Neuronal stem cell (in vitro differentiated cells): ENCODE measurements around the gene MISP.

Experiments
- DNase-seq: peaks from one replicate; pipeline ENCODE4 v3.0.0-alpha.2; 2013; ENCODE audit warnings: low spot score
- H2AFZ ChIP-seq: one replicate; pipeline ENCODE4 v1.6.1; 2013; ENCODE audit warnings: mild to moderate bottlenecking, low read length, inconsistent platforms
- H2AK5ac ChIP-seq: 2 replicates; pipeline ENCODE4 v1.6.1; 2013; ENCODE audit warnings: low read depth, mild to moderate bottlenecking, inconsistent platforms, low read length, moderate library complexity, mixed read lengths
- H2BK120ac ChIP-seq: 2 replicates; pipeline ENCODE4 v1.6.1; 2013; ENCODE audit warnings: low read depth, mild to moderate bottlenecking, inconsistent platforms, low read length, moderate library complexity, mixed read lengths
- H2BK12ac ChIP-seq: one replicate; pipeline ENCODE4 v1.6.1; 2013; ENCODE audit warnings: low read length, inconsistent platforms
- H2BK15ac ChIP-seq: 2 replicates; pipeline ENCODE4 v1.6.1; 2013; ENCODE audit warnings: mild to moderate bottlenecking, low read length, inconsistent platforms, mixed read lengths
- H2BK5ac ChIP-seq: one replicate; pipeline ENCODE4 v1.6.1; 2013; ENCODE audit warnings: inconsistent platforms, mild to moderate bottlenecking, low read length, moderate library complexity
- H3K14ac ChIP-seq: one replicate; pipeline ENCODE4 v1.6.1; 2013; ENCODE audit warnings: low read length, inconsistent platforms
- H3K18ac ChIP-seq: 2 replicates; pipeline ENCODE4 v1.6.1; 2013; ENCODE audit warnings: low read length, inconsistent platforms
- H3K23ac ChIP-seq: 2 replicates; pipeline ENCODE4 v1.6.1; 2013; ENCODE audit warnings: low read depth, mild to moderate bottlenecking, mixed read lengths, low read length, inconsistent platforms; ENCODE audit not compliant: poor library complexity
- H3K27ac ChIP-seq: replicated peaks from 3 replicates; pipeline ENCODE4 v1.5.1; 2013; ENCODE audit warnings: low read length, inconsistent platforms
- H3K27me3 ChIP-seq, 3 experiments: 2 replicates each; pipeline ENCODE4 v1.6.1; 2013; ENCODE audit warnings: low read length in 3 of 3, mild to moderate bottlenecking in 2 of 3, inconsistent platforms in 1 of 3, low read depth in 1 of 3, mixed read lengths in 1 of 3, moderate library complexity in 1 of 3; ENCODE audit not compliant: control insufficient read depth in 3 of 3, insufficient read depth in 3 of 3
- H3K36me3 ChIP-seq, 2 donors: replicated peaks in 1 of 2; 2 replicates each; pipeline ENCODE4 v1.6.1; 2013; ENCODE audit warnings: low read length in 2 of 2; ENCODE audit not compliant: control insufficient read depth in 2 of 2, insufficient read depth in 2 of 2
- H3K4ac ChIP-seq: 2 replicates; pipeline ENCODE4 v1.6.1; 2013; ENCODE audit warnings: inconsistent platforms, mild to moderate bottlenecking, low read length, moderate library complexity
- H3K4me1 ChIP-seq, 2 donors: 1 replicate in 1 of 2; 2 replicates in 1 of 2; pipeline ENCODE4 v1.6.1; 2013; ENCODE audit warnings: low read length in 2 of 2, low read depth in 1 of 2; ENCODE audit not compliant: control insufficient read depth in 2 of 2, insufficient read depth in 1 of 2
- H3K4me2 ChIP-seq: one replicate; pipeline ENCODE4 v1.6.1; 2013; ENCODE audit warnings: mild to moderate bottlenecking, low read length, inconsistent platforms; ENCODE audit not compliant: insufficient read depth, poor library complexity, severe bottlenecking
- H3K4me3 ChIP-seq, 2 donors: 2 replicates each; pipeline ENCODE4 v1.5.1; 2013; ENCODE audit warnings: low read length in 2 of 2, mild to moderate bottlenecking in 2 of 2, inconsistent platforms in 1 of 2, moderate library complexity in 1 of 2
- H3K79me1 ChIP-seq: one replicate; pipeline ENCODE4 v1.6.1; 2013; ENCODE audit warnings: low read depth, mild to moderate bottlenecking, inconsistent platforms, low read length, moderate library complexity
- H3K9ac ChIP-seq: one replicate; pipeline ENCODE4 v1.6.1; 2013; ENCODE audit warnings: mild to moderate bottlenecking, low read depth, low read length, inconsistent platforms; ENCODE audit not compliant: poor library complexity
- H3K9me3 ChIP-seq, 2 donors: replicated peaks in 1 of 2; 2 replicates each; pipeline versions ENCODE3 to v1.6.1; 2013; ENCODE audit warnings: low read length in 2 of 2, mild to moderate bottlenecking in 2 of 2, inconsistent platforms in 1 of 2, low read depth in 1 of 2, mixed read lengths in 1 of 2, moderate library complexity in 1 of 2; ENCODE audit not compliant: control insufficient read depth in 2 of 2, insufficient read depth in 1 of 2
- H4K8ac ChIP-seq: one replicate; pipeline ENCODE4 v1.6.1; 2013; ENCODE audit warnings: low read depth, mild to moderate bottlenecking, inconsistent platforms, low read length, moderate library complexity
- H4K91ac ChIP-seq: one replicate; pipeline ENCODE4 v1.6.1; 2013; ENCODE audit warnings: low read length, low read depth, mild to moderate bottlenecking, inconsistent platforms; ENCODE audit not compliant: poor library complexity
- WGBS, 2 donors: extraction: QIAGEN DNeasy Blood & Tissue Kit; methylation state at CpG; one replicate each; pipeline ENCODE4 v1.1.7; 2013; ENCODE audit warnings: missing lambda C conversion rate in 2 of 2, mixed read lengths in 1 of 2; ENCODE audit not compliant: insufficient read length in 2 of 2, insufficient replicate concordance in 1 of 2; ENCODE audit errors: extremely low coverage in 2 of 2; 5-methylcytosine and 5-hydroxymethylcytosine counted together

MISP gene

DNA sequence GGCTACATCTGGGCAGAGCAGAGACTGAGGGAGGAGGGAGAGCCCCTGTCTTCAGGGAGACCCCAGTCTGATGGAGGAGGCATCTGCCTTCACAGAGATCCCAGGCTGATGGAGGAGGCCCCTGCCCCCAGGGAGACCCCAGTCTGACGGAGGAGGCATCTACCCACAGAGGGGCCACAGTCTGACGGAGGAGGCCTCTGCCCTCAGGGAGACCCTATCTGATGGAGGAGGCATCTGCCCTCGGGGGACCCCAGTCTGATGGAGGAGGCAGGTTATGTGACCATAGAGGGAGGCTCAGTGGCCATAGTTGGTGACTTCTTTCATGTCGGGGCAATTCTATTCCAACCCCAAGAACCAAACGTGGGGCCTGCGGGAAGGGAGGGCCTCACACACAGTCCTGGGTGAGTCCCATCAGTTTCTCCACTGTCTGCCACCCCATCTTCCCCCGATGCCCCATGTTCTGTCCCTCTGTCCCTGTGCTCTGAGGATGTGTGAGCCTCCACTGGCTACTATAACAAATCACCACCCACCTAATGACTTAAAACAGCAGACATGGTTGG, 14.3 kb downstream of the MISP start:
- no peaks in the 10 kb centered on the region for H3K27me3 ChIP-seq
- H2BK15ac ChIP-seq = no peak overlapping the region
- no peaks in the 10 kb centered on the region for H3K36me3 ChIP-seq
- H2BK12ac ChIP-seq = no peak overlapping the region
- H3K23ac ChIP-seq = no peak overlapping the region
- no CpG with 5 or more reads among the region's 7 CpGs for WGBS, 2 donors
- H3K18ac ChIP-seq = no peak overlapping the region
- no peaks in the 10 kb centered on the region for H3K9me3 ChIP-seq
- no peak overlapping the region for H2BK120ac ChIP-seq
- no peak overlapping the region for H3K4me2 ChIP-seq
- no peak overlapping the region for H3K27ac ChIP-seq
- DNase-seq = no peak
- no peak overlapping the region for H3K4me3 ChIP-seq
- no peak overlapping the region for H3K14ac ChIP-seq
- no peak overlapping the region for H2AK5ac ChIP-seq
- H3K79me1 ChIP-seq = peaks cover 2% of the 10 kb centered on the region
- no peak overlapping the region for H3K9ac ChIP-seq
- H3K4ac ChIP-seq = no peak overlapping the region
- H2AFZ ChIP-seq = no peak overlapping the region
- no peaks in the 10 kb centered on the region for H3K4me1 ChIP-seq
- H4K8ac ChIP-seq = no peak overlapping the region
- H2BK5ac ChIP-seq = no peak overlapping the region
- H4K91ac ChIP-seq = no peak overlapping the region

DNA sequence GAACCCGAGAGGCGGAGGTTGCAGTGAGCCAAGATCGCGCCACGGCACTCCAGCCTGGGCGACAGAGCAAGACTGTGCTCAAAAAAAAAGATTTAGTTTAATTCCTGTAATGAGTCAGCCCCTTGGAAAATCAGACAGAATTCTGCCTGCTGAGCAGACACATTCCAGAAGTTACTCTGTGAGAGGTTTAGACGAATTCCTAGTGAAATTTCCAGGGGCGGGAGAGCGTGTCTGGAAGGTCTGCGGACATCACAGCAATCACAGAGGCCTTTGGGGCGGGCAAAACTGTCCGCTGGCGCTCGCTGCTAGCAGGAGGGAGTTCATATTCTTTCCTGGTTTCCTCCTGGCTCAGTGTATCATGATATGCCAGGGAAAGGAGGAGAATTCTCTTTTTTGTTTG, 17.5 kb downstream of the MISP start:
- no peak overlapping the region for H3K9ac ChIP-seq
- H4K8ac ChIP-seq = no peak overlapping the region
- H3K4me2 ChIP-seq = no peak overlapping the region
- no peak overlapping the region for H2BK5ac ChIP-seq
- H3K4me1 ChIP-seq = peaks cover 0 to 3% of the 10 kb centered on the region in 2 donors
- H3K79me1 ChIP-seq = peaks cover 2% of the 10 kb centered on the region
- H3K9me3 ChIP-seq = no peaks in the 10 kb centered on the region
- no peak overlapping the region for H3K4me3 ChIP-seq
- no peak overlapping the region for H2AK5ac ChIP-seq
- no peak overlapping the region for H3K4ac ChIP-seq
- no peak overlapping the region for H3K23ac ChIP-seq
- no CpG with 5 or more reads among the region's 14 CpGs for WGBS, 2 donors
- H2BK15ac ChIP-seq = no peak overlapping the region
- no peaks in the 10 kb centered on the region for H3K27me3 ChIP-seq
- DNase-seq = no peak
- no peak overlapping the region for H2BK120ac ChIP-seq
- peak overlapping the region; percentile 47 for H3K27ac ChIP-seq
- H3K18ac ChIP-seq = no peak overlapping the region
- no peak overlapping the region for H4K91ac ChIP-seq
- H3K14ac ChIP-seq = no peak overlapping the region
- peak overlapping the region; percentile 83 for H2AFZ ChIP-seq
- no peak overlapping the region for H2BK12ac ChIP-seq
- H3K36me3 ChIP-seq = no peaks in the 10 kb centered on the region

DNA sequence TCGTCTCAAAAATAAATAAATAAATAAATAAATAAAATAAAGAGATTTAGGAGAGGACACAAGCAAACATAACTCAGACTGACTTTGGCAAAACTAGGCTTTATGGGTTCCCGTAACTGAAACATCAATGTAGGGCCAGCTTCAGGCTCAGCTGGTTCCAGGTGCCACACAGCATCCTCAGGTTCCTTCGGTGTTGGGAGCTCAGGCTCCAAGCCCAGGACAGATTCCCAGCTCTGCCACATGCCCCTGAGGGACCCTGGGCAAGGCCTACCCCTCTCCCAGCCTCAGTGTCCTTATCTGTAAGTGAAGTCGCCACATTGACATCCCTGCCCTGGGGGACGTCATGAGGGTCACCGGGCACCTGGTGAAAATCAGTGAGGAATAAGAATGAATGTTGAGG, 18.7 kb downstream of the MISP start:
- Histone ChIP-seq H3K23ac (no peak overlapping the region), H3K18ac (no peak overlapping the region), H4K8ac (no peak overlapping the region), H3K4me3 (no peak overlapping the region), H3K9ac (no peak overlapping the region), H4K91ac (no peak overlapping the region), H3K27ac (no peak overlapping the region), H3K4ac (no peak overlapping the region), H3K14ac (no peak overlapping the region), H3K36me3 (no peaks in the 10 kb centered on the region), H3K79me1 (no peaks in the 10 kb centered on the region), H3K4me1 (peaks cover 0 to 3% of the 10 kb centered on the region in 2 donors), H2BK12ac (no peak overlapping the region), H3K27me3 (no peaks in the 10 kb centered on the region), H2AFZ (no peak overlapping the region), H2BK120ac (no peak overlapping the region), H2BK5ac (no peak overlapping the region), H3K9me3 (no peaks in the 10 kb centered on the region), H3K4me2 (no peak overlapping the region), H2AK5ac (peak overlapping the region; percentile 1), H2BK15ac (no peak overlapping the region)
- no CpG with 5 or more reads among the region's 6 CpGs for WGBS, 2 donors
- no peak for DNase-seq

DNA sequence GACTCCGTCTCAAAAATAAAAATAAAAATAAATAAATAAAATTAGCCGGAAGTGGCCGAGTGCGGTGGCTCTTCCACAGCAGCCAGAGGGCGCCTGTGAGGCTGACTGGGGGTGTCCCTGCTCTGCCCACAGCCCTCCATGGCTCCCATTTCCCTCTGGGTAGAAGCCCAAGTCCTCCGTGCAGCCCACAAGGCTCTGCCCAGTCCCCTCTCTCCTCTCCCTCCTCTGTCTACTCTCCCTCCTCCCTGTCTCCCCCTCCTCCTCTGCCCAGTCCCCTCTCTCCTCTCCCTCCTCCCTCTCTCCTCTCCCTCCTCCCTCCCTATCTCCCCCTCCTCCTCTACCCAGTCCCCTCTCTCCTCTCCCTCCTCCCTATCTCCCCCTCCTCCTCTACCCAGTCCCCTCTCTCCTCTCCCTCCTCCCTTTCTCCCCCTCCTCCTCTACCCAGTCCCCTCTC, 20.4 kb downstream of the MISP start:
- Histone ChIP-seq H2BK120ac (no peak overlapping the region), H3K79me1 (no peaks in the 10 kb centered on the region), H3K36me3 (no peaks in the 10 kb centered on the region), H3K18ac (no peak overlapping the region), H3K14ac (no peak overlapping the region), H3K27me3 (no peaks in the 10 kb centered on the region), H2BK12ac (no peak overlapping the region), H3K9me3 (no peaks in the 10 kb centered on the region), H3K4ac (no peak overlapping the region), H2AFZ (no peak overlapping the region), H4K8ac (no peak overlapping the region), H3K27ac (no peak overlapping the region), H3K4me2 (no peak overlapping the region), H3K4me3 (no peak overlapping the region), H4K91ac (no peak overlapping the region), H2BK5ac (no peak overlapping the region), H3K23ac (no peak overlapping the region), H3K4me1 (peaks cover 0 to 3% of the 10 kb centered on the region in 2 donors), H2BK15ac (no peak overlapping the region), H3K9ac (no peak overlapping the region), H2AK5ac (no peak overlapping the region)
- no peak for DNase-seq
- no CpG with 5 or more reads among the region's 6 CpGs for WGBS, 2 donors
